HG02981 (cell line): ENCODE data around the gene HOXD11.

ENCODE experiments used
- ATAC-seq: cut with Tn5 transposase; IDR thresholded peaks from one replicate; pipeline ENCODE4 v1.9.1; 2021; ENCODE audit warnings: mild to moderate bottlenecking, moderate library complexity; ENCODE audit not compliant: unreplicated experiment

HOXD11 gene

DNA sequence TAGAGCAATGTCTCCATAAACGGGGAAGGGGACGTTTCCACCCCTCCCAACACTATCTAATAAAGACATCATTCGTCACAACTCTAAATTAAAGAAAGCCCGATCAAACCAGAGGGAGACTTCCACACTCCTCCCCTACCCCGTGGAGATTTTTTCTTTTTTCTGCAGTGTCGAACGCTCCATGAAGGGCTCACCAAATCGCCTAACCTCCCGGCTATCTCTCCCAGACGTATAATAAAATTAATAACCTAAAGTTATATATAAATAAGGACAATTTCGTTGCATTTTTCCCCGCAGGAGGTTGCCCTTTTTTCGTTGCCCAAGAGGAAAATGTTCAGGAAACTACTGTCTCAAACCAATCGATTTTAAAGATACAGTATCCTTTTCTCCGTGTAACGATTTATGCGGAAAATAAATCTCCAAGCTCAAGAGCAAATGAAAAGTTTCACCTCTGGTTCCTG is 25.7 kb upstream of the HOXD11 start:
- ATAC-seq, result no peak

DNA sequence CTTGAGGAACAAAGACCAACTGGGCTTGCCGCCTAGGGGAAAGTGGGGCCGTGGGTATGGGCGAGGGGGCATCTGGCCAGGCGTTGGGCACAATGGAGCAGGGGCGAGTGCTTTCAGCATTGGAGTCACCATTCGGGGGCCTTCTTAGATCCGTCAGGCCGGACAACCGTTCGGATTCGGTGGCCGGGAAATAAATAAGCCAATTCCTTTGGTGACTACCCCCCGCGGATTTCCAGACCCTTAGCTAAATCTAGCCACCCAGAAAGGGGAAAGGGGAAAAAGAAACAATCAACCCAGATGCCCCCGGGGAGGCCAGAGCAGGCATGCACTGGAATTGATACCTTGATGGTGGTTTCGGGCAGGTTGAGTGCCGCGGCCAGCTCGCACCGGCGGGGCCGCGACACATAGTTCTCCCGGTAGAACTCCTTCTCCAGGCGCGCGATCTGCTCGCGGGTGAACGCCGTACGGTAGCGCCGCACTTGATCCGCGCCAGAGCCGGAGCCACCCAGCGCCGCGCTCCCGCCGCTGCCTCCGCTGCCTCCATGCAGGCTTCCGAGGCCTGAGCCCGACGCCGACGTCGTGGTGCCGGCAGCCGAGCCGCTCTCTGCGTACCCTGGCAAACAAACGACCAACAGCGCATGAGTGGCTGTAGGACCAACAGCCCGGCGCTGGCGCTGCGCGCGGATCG is 25.1 kb upstream of the HOXD11 start:
- ATAC-seq, result no peak

- ATAC-seq, result no peak
Measured at GRCh38 chr2:176082525-176082823, 24.6 kb upstream of the HOXD11 start.

- ATAC-seq, result no peak
Measured at GRCh38 chr2:176082824-176083751, 24.0 kb upstream of the HOXD11 start.

GRCh38 chr2:176083796-176084261 is 23.3 kb upstream of the HOXD11 start, which contains the start of gene EVX2:
Gene EVX2, minus strand, starts transcription at chr2:176083962. Its CDS starts 186 bp downstream, at chr2:176083776.
- ATAC-seq, result no peak

DNA sequence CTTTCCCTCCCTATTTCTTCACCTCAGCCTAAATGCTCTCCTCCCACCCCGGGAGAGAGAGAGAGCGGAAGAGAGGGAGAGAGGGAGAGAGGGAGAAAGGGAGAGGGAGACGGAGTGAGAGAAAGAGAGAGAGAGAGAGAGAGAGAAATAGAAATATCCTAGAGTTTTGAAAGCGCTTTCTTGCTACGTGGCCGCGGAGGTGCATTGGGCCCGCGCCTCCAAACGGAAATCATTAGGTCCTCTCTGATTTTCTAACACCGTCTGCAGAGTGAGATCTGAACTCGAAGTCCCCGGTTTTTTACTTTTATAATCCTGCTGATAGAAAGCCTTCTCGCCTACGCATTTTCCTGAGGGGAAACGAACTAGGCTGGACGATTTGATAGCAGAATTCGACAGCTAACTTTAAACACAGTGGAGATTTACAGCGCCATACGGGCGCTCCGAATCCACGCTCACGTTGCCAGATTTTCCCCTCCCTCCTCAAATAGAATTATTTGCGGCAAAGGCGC is 22.4 kb upstream of the HOXD11 start:
- no peak for ATAC-seq

GRCh38 chr2:176085120-176085788 is 21.8 kb upstream of the HOXD11 start:
- no peak for ATAC-seq

- no peak for ATAC-seq
Measured at GRCh38 chr2:176085861-176086771, 21.0 kb upstream of the HOXD11 start.

GRCh38 chr2:176087330-176088047 is 19.6 kb upstream of the HOXD11 start:
- ATAC-seq, result no peak

- no peak for ATAC-seq
Measured at GRCh38 chr2:176088048-176088936, 18.8 kb upstream of the HOXD11 start.

DNA sequence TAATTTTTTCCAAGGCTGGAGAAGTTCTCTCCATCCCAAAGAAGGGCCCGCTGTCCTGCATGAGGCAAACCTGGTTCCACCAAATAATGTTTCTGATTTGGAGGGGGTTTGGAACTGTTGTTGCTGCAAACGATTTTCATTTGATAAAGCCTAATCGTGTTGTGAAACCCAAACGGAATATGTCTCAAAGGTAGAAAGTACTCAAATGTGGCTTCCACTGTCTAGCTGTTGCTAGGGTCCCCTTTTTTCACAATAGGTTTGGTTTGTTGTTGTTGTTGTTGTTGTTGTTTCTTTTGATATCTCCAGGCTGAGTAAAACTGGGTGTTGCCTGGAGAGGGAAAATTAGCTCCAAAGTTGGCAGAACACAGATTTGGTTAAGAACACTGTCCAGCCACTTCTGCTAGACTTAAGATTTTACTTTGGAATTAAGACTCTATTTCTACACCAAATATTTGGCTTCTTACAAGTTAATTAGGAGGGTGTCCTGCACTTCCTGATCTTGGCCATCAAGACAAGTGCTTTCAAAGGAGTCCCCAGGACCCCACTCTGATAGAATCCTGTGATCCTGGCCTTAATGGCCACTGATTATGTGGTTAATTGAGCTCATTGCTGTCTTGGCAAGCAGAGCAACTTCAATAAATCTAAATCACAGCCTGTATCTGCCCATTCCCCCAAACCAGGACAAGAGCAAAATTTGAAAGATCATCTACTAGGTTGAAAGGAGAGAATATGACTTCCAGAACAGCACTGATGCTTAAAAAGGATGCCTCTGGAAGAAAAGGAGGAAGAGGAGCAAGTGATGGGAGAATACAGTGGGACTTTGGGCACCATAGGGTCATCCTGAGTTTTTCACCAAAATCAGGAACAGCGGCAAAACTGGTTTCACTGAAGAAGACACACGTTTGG is 17.9 kb upstream of the HOXD11 start:
- no peak for ATAC-seq

GRCh38 chr2:176089843-176090395 is 17.2 kb upstream of the HOXD11 start:
- ATAC-seq, result no peak

DNA sequence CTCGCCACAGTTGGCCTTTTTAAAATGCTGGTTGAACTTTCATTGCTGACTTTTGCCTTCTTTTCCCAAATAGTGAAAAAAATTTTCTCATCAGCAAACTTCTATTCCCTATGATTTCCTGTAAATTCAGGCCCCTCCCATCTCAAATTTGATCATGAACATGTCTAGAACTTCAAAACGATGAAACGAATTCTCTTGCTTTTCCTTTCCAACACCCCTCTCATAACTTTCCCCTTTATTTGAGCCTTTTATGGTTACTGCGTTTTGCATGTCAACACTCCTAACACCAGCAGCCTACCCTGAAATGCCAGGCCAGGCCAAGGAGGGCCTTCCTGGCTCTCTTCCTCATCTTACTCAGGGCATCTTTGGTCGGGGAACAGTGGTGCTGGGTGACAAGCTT is 16.2 kb upstream of the HOXD11 start:
- ATAC-seq, result no peak

- no peak for ATAC-seq
Measured at GRCh38 chr2:176091329-176092258, 15.5 kb upstream of the HOXD11 start.

DNA sequence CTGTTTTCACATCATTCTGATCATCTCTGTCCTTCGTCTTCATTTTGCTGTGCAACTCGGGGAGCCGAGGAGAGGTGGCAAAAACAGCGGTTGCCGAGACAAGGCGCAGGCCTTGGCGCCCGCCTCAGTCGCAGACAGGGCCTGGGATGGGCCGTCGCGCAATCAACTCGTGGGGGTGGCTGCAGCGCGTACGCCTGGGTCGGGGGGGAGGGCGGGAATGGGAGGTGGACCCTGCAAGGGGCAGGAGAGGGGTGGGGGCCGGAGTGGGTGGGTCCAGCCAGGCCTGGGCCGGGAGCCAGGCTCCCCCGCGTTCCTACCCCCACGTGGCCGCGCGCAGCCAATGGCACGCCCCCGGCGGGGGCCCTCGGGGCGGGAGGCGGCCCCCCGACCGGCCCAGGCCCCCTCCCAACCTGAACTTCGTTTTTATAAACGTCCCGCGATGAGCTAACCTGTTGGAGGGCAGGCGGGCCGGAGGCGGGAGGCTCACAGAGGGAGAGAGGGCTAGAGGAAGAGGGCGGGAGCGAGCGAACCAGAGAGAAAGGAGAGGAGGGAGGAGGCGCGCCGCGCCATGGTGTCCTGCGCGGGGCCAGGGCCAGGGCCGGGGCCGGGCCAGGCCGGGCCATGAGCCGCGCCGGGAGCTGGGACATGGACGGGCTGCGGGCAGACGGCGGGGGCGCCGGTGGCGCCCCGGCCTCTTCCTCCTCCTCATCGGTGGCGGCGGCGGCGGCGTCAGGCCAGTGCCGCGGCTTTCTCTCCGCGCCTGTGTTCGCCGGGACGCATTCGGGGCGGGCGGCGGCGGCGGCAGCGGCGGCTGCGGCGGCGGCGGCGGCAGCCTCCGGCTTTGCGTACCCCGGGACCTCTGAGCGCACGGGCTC is 14.6 kb upstream of the HOXD11 start, which contains the start of gene HOXD13:
TSS of gene HOXD13 (plus strand) at position 452 of the 875 bp plus-strand sequence. CDS start at position 622, 170 bp downstream.
- ATAC-seq, result no peak
